ENCODE results near the gene ADORA2A.

- TF ChIP-seq TAF1 (IDR thresholded peaks at IDR 0.05; ENCODE audit: borderline replicate concordance, insufficient read depth, low read length) (no peak), SIN3A (IDR thresholded peaks at IDR 0.05; ENCODE audit: borderline replicate concordance, insufficient read depth, low read length) (no peak), POLR2AphosphoS5 (IDR thresholded peaks at IDR 0.05; ENCODE audit: low read depth, low read length) (no peak), REST (IDR thresholded peaks at IDR 0.05; ENCODE audit: insufficient read depth in 1 of 2, low read depth in 2 of 2, low read length in 2 of 2) (no peak), FOXP2 (optimal IDR thresholded peaks at IDR 0.05; ENCODE audit: borderline replicate concordance, extremely low read depth, extremely low read length, insufficient read depth) (no peak)
Measured at GRCh38 chr22:24404561-24405275, 22.7 kb upstream of the ADORA2A start.

Measured in PFSK-1 (cell line).